ENCODE data around the gene CCDC149.
A peak's percentile ranks its signal among the peaks of the same experiment; 100 is the strongest.

Gene CCDC149

GRCh38 chr4:24843096-24843495, 69.7 kb downstream of the CCDC149 start:
- no peak for DNase-seq (ENCODE audit: low read depth, low spot score)

- DNase-seq (ENCODE audit: low read depth, low spot score) = no peak
Measured at GRCh38 chr4:24842356-24842755, 70.5 kb downstream of the CCDC149 start.

GRCh38 chr4:24840826-24841543, 71.9 kb downstream of the CCDC149 start:
- peak; percentile 38 for DNase-seq (ENCODE audit: low read depth, low spot score)

DNA sequence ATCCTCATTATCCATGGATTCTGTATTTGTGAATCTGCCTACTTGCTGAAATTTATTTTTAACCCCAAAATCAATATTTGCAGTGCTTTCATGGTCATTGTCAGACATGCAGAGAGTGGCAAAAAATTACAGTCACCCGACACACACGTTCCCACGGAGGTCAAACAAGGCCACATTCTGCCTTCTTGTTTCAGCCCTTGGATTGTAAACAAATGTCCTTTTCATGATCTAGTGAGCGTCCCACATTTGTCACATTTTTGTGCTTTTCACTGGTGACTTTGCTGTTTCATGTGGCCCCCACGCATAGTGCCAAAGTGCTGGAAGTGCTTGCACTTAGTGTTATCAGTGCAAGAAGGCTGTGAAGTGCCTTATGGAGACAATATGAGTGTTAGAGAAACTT, 72.5 kb downstream of the CCDC149 start:
- no peak for DNase-seq (ENCODE audit: low read depth, low spot score)

- DNase-seq (ENCODE audit: low read depth, low spot score) = no peak
Measured at GRCh38 chr4:24837781-24838180, 75.1 kb downstream of the CCDC149 start.

- no peak for DNase-seq (ENCODE audit: low read depth, low spot score)
Measured at GRCh38 chr4:24837336-24837735, 75.5 kb downstream of the CCDC149 start.

- DNase-seq (ENCODE audit: low read depth, low spot score) = no peak
Measured at GRCh38 chr4:24836661-24837242, 76.1 kb downstream of the CCDC149 start.

GRCh38 chr4:24835696-24836095, 77.1 kb downstream of the CCDC149 start:
- DNase-seq (ENCODE audit: low read depth, low spot score) = no peak

GRCh38 chr4:24831637-24832036, 81.2 kb downstream of the CCDC149 start:
- DNase-seq (ENCODE audit: low read depth, low spot score) = no peak

GRCh38 chr4:24824720-24825119, 88.1 kb downstream of the CCDC149 start:
- peak; percentile 38 for DNase-seq (ENCODE audit: low read depth, low spot score)

GRCh38 chr4:24820541-24820940, 92.3 kb downstream of the CCDC149 start:
- DNase-seq (ENCODE audit: low read depth, low spot score) = no peak

DNA sequence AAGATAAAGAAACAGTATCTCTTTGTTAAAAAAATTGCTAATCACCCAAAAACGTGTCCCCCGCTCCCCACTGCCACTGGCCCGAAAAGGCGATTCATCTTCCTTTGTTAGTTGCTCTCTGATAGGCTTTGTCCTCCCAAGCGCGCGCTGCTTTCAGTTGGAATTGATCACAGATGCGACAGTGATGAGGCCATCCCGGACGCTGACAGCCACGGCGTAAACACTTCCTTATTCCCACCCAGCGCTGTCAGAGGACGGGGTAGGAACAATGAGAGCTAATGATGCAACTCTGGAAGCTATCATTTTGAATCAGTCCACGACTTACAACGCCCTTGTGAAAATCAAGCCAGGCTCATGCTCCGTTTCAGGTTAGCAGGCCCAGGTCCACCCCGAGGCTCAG, 96.0 kb downstream of the CCDC149 start:
- no peak for DNase-seq (ENCODE audit: low read depth, low spot score)

GRCh38 chr4:24813732-24814131, 99.1 kb downstream of the CCDC149 start:
- DNase-seq (ENCODE audit: low read depth, low spot score) = no peak

- no peak for DNase-seq (ENCODE audit: low read depth, low spot score)
Measured at GRCh38 chr4:24810871-24811631, 101.8 kb downstream of the CCDC149 start.

- no peak for DNase-seq (ENCODE audit: low read depth, low spot score)
Measured at GRCh38 chr4:24809815-24810405, 102.9 kb downstream of the CCDC149 start.

DNA sequence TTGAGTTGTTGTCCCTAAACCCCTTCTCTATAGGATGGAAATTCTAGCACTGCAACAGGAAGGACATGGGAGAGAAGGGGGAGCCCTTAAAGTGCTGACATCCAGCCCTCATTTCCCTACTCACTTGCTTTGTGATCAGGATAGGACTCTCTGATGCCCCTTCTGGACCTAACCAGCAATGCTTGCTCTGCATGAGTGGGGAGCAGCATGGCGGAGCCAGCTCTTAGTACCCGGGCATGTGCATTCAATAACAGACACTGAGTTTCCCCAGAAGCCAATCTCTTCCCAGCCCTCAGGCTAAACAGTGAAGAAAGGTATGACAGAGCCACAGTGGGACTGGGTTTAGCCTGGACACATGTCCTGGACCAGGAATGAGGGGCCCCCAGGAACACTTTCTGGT, 103.5 kb downstream of the CCDC149 start:
- no peak for DNase-seq (ENCODE audit: low read depth, low spot score)

DNA sequence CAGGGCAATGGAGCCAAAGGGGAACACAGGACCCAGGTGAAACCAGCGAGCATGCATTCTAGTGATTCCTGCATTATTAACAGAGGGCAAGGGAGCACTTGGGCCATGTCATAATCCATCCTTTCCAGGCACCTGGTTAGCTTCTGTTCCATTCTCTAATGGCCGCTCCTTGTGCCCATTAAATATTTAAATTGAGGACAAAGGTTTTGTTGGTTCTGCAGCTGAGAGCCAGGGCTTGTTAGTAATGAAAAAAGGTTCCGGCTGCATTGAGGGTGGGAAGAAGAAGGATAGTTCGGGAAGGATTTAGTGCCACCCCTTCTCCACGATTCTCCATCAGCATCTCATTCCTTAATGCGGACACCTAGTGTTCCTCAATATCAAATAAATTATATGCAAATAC, 103.9 kb downstream of the CCDC149 start:
- DNase-seq (ENCODE audit: low read depth, low spot score) = no peak

DNA sequence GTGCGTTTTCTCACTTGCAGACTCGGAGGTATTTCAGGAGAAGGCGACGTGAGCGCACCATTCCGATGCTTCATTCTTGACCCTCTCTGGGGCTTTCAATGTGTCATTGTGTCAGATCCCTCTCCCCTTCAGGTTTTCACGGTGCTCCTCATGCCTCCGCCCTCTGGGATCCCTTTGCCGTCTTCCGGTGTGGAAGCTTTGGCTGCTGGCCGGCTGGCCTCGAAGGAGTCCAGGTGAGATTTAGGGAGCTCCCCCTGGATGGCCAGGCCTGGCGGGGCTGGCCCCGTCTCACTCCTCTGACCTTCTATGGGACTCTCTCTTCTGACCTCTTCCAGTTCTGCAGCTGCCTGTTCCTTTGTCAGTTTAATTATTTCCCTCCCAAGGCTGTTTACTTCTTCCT, 104.6 kb downstream of the CCDC149 start:
- DNase-seq (ENCODE audit: low read depth, low spot score) = no peak

- no peak for DNase-seq (ENCODE audit: low read depth, low spot score)
Measured at GRCh38 chr4:24807611-24808010, 105.2 kb downstream of the CCDC149 start.

- DNase-seq (ENCODE audit: low read depth, low spot score) = no peak
Measured at GRCh38 chr4:24806206-24806990, 106.4 kb downstream of the CCDC149 start.

GRCh38 chr4:24805566-24805965, 107.3 kb downstream of the CCDC149 start:
- no peak for DNase-seq (ENCODE audit: low read depth, low spot score)

GRCh38 chr4:24805067-24805466, 107.8 kb downstream of the CCDC149 start:
- DNase-seq (ENCODE audit: low read depth, low spot score) = no peak

Measured in astrocyte of the hippocampus (primary cell).